GM12892 (cell line): Measurements from ENCODE around the gene GGNBP2.

ENCODE experiments used
- POLR2A ChIP-seq: IDR thresholded peaks from 2 replicates; pipeline ENCODE4 v1.6.1; 2011; ENCODE audit warnings: low read depth, low read length, control low read depth
- POLR2AphosphoS5 ChIP-seq: IDR thresholded peaks from 2 replicates; pipeline ENCODE4 v1.6.1; 2011; ENCODE audit warnings: low read depth, low read length, control low read depth

DNA sequence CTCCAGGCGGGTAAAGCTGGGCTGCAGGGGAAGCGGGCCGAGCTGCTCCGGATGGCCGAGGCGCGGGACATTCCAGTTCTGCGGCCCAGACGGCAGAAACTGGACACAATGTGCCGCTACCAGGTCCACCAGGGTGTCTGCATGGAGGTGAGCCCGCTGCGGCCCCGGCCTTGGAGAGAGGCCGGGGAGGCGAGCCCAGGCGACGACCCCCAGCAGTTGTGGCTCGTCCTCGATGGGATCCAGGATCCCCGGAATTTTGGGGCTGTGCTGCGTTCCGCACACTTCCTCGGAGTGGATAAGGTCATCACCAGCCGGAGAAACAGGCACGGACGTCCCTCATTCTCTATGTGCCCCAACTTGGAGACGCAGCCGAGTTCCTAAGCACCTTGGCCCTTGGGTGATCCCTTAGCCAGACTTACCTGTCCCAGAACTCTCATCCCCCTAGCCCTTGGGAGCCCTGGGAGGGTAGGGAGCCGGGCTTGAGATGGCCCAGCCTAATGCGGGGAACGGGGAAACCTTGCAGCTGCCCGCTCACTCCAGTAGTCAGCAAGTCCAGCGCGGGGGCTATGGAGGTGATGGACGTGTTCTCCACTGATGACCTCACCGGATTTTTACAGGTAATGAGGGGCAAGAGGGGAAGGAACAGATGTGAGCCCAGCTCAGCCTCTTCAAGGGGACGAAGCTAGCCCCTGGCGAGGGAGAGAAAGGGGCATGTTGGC lies 57.5 kb downstream of the GGNBP2 start:
- TF ChIP-seq POLR2A (no peak), POLR2AphosphoS5 (no peak)
